DOHH2 (cell line): ENCODE data around the gene SIGLEC5.

Source experiments
- H3F3A ChIP-seq: fragments of 200-600 bp; sonication (generic), shearing (Covaris generic); 2 replicates; pipeline ENCODE4 v1.6.0; 2016; ENCODE audit warnings: antibody characterized with exemption, mild to moderate bottlenecking; ENCODE audit not compliant: control insufficient read depth, insufficient read depth
- H3K27ac ChIP-seq: fragments of 200-600 bp; sonication (generic); 2 replicates; pipeline ENCODE4 v1.5.1; 2014; ENCODE audit warnings: low read depth, mild to moderate bottlenecking, low read length, moderate library complexity
- H3K27me3 ChIP-seq: fragments of 200-600 bp; sonication (generic); 2 replicates; pipeline ENCODE4 v1.6.1; 2014; ENCODE audit warnings: mild to moderate bottlenecking, low read length, mixed read lengths; ENCODE audit not compliant: control insufficient read depth
- H3K36me3 ChIP-seq: fragments of 200-600 bp; sonication (generic); 2 replicates; pipeline ENCODE4 v1.6.1; 2014; ENCODE audit warnings: mild to moderate bottlenecking, low read length, moderate library complexity, mixed read lengths; ENCODE audit not compliant: control insufficient read depth
- H3K4me1 ChIP-seq: fragments of 200-600 bp; sonication (generic); 2 replicates; pipeline ENCODE4 v1.6.1; 2014; ENCODE audit warnings: mild to moderate bottlenecking, low read length, mixed read lengths; ENCODE audit not compliant: control insufficient read depth
- H3K4me2 ChIP-seq: fragments of 200-600 bp; sonication (generic); 2 replicates; pipeline ENCODE4 v1.6.0; 2014; ENCODE audit warnings: mild to moderate bottlenecking, low read length, moderate library complexity
- H3K4me3 ChIP-seq: fragments of 200-600 bp; sonication (generic); 2 replicates; pipeline ENCODE4 v1.5.1; 2014; ENCODE audit warnings: mild to moderate bottlenecking, low read length, mixed read lengths
- H3K79me2 ChIP-seq: fragments of 200-600 bp; sonication (generic); 2 replicates; pipeline ENCODE4 v1.6.1; 2014; ENCODE audit warnings: mild to moderate bottlenecking, low read length, mixed read lengths; ENCODE audit not compliant: control insufficient read depth
- H3K9me2 ChIP-seq: fragments of 200-600 bp; sonication (generic); replicated peaks from 2 replicates; pipeline ENCODE4 v1.6.1; 2014; ENCODE audit warnings: mild to moderate bottlenecking, low read length, mixed read lengths; ENCODE audit not compliant: control insufficient read depth
- H3K9me3 ChIP-seq: fragments of 200-600 bp; sonication (generic); 2 replicates; pipeline ENCODE4 v1.6.1; 2014; ENCODE audit warnings: antibody characterized with exemption, low read length, mixed read lengths; ENCODE audit not compliant: control insufficient read depth, insufficient read depth
- H4K20me1 ChIP-seq: fragments of 200-600 bp; sonication (generic); 2 replicates; pipeline ENCODE4 v1.6.0; 2014; ENCODE audit warnings: low read depth, mild to moderate bottlenecking, antibody characterized with exemption, low read length, moderate library complexity; ENCODE audit not compliant: control insufficient read depth, insufficient read depth
- EZH2phosphoT487 ChIP-seq: fragments of 200-600 bp; sonication (generic); IDR thresholded peaks from 2 replicates; pipeline ENCODE4 v1.6.1; 2017; ENCODE audit warnings: borderline replicate concordance, mild to moderate bottlenecking, antibody characterized with exemption, low read length, moderate library complexity, mixed read lengths
- TF ChIP-seq, protein P1 (sequence below): fragments of 200-600 bp; sonication (generic); IDR thresholded peaks from one replicate; pipeline ENCODE4 v1.5.1; 2014; ENCODE audit warnings: antibody characterized with exemption, mild to moderate bottlenecking, low read depth, low read length; ENCODE audit not compliant: poor library complexity, severe bottlenecking

The SIGLEC5 gene

DNA sequence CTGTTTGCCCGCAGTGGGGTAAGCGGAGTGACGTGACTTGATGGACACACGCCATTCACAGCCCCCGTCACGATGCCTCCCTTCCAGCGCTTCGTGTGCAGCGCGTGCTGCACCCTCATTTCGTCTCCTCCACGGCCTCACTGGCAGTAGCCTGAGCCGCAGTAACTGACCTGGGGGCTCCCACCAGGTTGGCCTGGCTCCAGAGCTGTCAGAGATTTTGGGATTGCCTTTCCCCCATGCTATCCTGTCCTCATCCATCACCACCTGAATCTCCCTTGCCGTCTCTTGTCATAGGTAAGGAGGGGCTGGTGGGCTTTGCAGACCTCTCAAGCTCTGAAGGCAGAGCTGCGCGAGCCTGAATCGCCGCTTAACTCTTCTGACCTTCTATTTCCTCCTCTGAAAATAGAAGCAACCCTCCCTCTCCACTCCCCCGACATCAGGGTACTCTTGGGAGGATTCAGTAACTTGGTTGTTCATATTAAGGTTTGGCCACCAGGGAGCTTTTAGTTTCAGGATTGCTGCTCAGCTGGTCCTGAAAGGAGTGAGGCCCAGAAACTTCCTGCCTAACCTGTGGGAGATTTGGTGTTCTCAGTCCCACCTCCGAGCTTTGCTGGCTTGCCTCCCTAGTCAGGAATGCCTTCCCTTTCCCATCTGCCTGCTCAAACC is 27.9 kb downstream of the SIGLEC5 start:
- no peaks in the 10 kb centered on the region for H3K79me2 ChIP-seq
- H4K20me1 ChIP-seq = no peaks in the 10 kb centered on the region
- H3K4me1 ChIP-seq = peaks cover 16% of the 10 kb centered on the region
- no peaks in the 10 kb centered on the region for H3K9me2 ChIP-seq
- no peak overlapping the region for H3K27ac ChIP-seq
- H3K27me3 ChIP-seq = 0 out of 2 replicates have a peak, but pooled peaks cover 4% of the 10 kb centered on the region
- H3K4me2 ChIP-seq = no peak overlapping the region
- H3F3A ChIP-seq = peaks cover 8% of the 10 kb centered on the region
- TF ChIP-seq, protein P1, sequence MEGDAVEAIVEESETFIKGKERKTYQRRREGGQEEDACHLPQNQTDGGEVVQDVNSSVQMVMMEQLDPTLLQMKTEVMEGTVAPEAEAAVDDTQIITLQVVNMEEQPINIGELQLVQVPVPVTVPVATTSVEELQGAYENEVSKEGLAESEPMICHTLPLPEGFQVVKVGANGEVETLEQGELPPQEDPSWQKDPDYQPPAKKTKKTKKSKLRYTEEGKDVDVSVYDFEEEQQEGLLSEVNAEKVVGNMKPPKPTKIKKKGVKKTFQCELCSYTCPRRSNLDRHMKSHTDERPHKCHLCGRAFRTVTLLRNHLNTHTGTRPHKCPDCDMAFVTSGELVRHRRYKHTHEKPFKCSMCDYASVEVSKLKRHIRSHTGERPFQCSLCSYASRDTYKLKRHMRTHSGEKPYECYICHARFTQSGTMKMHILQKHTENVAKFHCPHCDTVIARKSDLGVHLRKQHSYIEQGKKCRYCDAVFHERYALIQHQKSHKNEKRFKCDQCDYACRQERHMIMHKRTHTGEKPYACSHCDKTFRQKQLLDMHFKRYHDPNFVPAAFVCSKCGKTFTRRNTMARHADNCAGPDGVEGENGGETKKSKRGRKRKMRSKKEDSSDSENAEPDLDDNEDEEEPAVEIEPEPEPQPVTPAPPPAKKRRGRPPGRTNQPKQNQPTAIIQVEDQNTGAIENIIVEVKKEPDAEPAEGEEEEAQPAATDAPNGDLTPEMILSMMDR = no peak
- no peak for TF ChIP-seq EZH2phosphoT487
- no peak overlapping the region for H3K4me3 ChIP-seq
- no peaks in the 10 kb centered on the region for H3K36me3 ChIP-seq
- H3K9me3 ChIP-seq = peaks cover 6% of the 10 kb centered on the region; the same call in 1 of the 2 replicates

DNA sequence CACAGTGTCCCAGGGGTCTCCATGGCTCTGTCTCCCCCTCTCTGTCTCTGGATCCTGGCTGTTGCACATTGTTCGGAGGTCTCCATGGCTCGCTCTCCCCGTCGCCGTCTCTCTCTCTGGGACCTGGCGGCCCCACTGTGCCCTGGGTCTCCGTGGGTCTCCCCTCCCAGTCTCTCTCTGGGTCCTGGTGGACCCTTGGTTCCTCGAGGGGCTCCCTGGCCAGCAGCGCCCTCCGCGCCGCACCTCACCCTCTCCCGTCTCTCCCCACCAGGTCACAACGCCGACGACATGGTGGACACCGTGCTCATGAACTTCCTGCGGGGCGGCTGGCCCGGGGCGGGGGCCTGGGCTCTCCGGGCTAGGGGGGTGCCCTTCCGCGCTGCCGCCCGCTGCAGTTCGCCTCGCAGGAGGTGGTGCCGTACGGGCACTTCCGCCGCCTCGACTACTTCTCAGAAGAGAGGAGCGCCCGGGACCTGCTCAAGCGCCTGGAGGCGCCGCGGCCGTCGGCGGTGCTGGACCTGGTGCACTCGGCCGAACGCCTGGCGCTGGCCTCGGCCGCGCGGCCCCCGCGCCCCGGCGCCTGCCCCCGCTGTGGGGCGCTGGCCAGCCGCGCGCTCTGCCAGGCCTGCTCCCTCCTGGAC is 29.1 kb downstream of the SIGLEC5 start:
- Histone ChIP-seq H3K27me3 (0 out of 2 replicates have a peak, but pooled peaks cover 4% of the 10 kb centered on the region), H3K4me1 (peaks cover 3% of the 10 kb centered on the region), H3K9me3 (peaks cover 6% of the 10 kb centered on the region; the same call in 1 of the 2 replicates), H3K4me2 (no peak overlapping the region), H4K20me1 (no peaks in the 10 kb centered on the region), H3K36me3 (no peaks in the 10 kb centered on the region), H3K79me2 (no peaks in the 10 kb centered on the region), H3K9me2 (no peaks in the 10 kb centered on the region), H3F3A (no peaks in the 10 kb centered on the region), H3K27ac (no peak overlapping the region), H3K4me3 (no peak overlapping the region)
- no peak for TF ChIP-seq EZH2phosphoT487
- TF ChIP-seq, protein P1 = no peak

DNA sequence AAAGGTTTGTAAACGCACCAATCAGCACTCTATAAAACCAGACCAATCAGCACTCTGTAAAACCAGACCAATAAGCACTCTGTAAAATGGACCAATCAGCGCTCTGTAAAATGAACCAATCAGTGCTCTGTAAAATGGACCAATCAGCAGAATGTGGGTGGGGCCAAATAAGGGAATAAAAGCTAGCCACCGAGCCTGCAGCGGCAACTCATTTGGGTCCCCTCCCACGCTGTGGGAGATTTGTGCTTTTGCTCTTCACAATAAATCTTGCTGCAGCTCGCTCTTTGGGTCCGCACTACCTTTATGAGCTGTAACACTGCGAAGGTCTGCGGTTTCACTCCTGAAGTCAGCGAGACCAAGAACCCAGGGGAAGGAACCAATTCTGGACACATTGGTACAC is 31.1 kb downstream of the SIGLEC5 start:
- H3K79me2 ChIP-seq = no peaks in the 10 kb centered on the region
- TF ChIP-seq, protein P1 = no peak
- TF ChIP-seq EZH2phosphoT487 = no peak
- H3K9me2 ChIP-seq = no peaks in the 10 kb centered on the region
- no peak overlapping the region for H3K4me3 ChIP-seq
- H3K27ac ChIP-seq = no peak overlapping the region
- no peaks in the 10 kb centered on the region for H3F3A ChIP-seq
- no peaks in the 10 kb centered on the region for H4K20me1 ChIP-seq
- no peak overlapping the region for H3K4me2 ChIP-seq
- H3K36me3 ChIP-seq = no peaks in the 10 kb centered on the region
- H3K4me1 ChIP-seq = peaks cover 6% of the 10 kb centered on the region
- H3K9me3 ChIP-seq = peaks cover 6% of the 10 kb centered on the region; the same call in 1 of the 2 replicates
- 0 out of 2 replicates have a peak, but pooled peaks cover 4% of the 10 kb centered on the region for H3K27me3 ChIP-seq
